NCI-H1930 (cell line): ENCODE results near the gene TM7SF2.
A peak's percentile ranks its signal among the peaks of the same experiment; 100 is the strongest.

Experiments
- DNase-seq, 2 experiments: peaks; one replicate each; lab custom pipeline; 2025; lab: John Stamatoyannopoulos, UW

The TM7SF2 gene

DNA sequence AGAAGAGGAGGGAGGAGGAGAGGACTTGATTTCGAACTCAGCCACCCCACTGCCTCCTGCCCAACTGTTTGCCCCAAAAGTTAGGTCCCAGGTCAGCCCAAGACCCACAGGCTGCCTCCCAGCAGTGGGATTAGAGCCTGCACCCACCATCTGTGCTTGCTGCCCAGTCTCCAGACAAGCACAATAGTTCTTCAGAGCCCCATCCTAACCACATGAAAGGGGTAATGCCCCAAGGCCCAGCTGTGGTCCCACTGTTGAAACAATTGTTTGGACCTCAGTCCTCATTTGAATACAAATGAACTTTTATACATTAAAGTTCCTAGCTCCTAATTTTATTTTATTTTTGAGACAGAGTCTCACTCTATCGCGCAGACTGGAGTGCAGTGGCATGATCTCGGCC is 21.0 kb upstream of the TM7SF2 start:
- DNase-seq = no peak

- DNase-seq = no peak
Measured at GRCh38 chr11:65095427-65095826, 16.2 kb upstream of the TM7SF2 start.

- peak; percentile 69 to 88 for DNase-seq
Measured at GRCh38 chr11:65095974-65096806, 15.5 kb upstream of the TM7SF2 start, which contains the start of gene VPS51. TSS of gene VPS51 (plus strand) at chr11:65096214. CDS start at chr11:65096251, 37 bp downstream.

DNA sequence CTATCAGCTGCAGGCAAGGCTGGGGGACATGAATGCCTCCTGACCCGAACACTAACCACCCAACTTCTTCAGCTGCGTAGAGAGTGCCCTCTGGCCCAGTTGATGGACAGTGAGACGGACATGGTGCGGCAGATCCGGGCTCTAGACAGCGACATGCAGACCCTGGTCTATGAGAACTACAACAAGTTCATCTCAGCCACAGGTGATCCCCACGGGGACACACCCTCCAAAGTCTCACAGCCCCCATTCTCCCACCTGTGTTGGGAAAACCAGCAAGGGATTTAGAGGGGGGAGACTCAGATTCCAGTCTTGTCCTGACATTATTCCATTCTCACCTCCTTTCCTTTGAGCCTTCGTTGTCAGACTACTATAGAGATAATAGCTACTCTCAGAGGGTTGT is 14.7 kb upstream of the TM7SF2 start:
- DNase-seq = no peak

- DNase-seq = no peak
Measured at GRCh38 chr11:65100674-65101350, 10.9 kb upstream of the TM7SF2 start.

DNA sequence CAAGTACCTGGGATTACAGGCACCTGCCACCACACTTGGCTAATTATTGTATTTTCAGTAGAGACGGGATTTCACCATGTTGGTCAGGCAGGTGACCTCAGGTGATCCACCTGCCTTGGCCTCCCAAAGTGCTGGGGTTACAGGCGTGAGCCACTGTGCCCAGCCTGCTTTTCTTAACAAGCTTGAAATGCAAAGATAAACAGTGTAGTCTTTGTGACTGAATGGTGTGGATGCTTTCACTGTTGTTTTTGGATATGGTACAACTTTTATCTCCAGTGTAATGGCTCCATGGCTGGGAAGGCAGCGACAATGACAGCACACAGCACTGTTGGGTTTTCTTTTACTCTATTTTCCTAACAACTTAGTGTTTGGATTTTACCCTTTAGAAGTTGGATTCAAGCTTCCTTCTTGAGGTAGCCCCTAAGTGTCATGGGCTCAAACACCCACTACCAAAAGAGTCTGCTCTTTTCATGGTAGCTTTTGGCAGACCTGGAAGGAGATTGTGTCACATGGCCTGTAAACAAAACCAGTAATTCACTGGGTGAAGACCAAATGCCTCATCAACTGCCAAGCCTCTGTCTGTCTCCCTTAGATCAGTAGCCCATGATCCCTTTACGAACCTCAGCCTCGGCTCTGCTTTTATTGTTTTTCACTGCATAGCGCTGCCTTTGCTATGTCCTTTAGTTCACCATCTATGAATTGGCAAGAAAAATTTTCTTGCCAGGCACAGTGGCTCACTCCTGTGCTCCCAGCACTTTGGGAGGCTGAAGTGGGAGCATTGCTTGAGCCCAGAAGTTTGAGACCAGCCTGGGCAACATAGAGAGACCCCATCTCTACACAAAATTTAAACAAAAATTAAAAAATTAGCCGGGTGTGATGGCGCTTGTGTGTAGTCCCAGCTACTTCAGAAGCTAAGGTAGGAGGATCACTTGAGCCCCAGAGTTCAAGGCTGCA is 9.3 kb upstream of the TM7SF2 start:
- DNase-seq = no peak

- no peak for DNase-seq
Measured at GRCh38 chr11:65103476-65103875, 8.2 kb upstream of the TM7SF2 start.

- DNase-seq = no peak
Measured at GRCh38 chr11:65104628-65105027, 7.0 kb upstream of the TM7SF2 start.

DNA sequence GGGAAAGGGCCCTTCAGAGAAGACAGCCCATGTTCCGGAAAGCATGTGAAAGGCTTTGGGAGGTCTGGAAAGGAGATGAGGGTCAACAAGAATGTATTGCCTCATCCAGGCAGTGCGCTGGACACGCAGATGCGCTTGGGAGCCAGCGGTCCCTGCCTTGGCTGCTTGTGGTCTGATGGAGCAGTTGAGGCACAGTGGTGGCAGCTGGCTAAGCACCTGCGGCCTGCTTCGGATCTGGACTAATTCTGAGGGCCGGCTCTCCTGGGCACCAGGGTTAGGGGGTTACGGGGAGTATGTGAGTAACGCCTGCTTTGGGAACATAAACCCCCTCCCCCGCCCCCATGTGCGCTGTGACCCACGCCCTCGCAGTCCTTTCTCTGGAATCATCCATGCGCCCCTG is 4.6 kb upstream of the TM7SF2 start:
- no peak for DNase-seq

- DNase-seq = no peak
Measured at GRCh38 chr11:65107751-65108468, 3.8 kb upstream of the TM7SF2 start.

GRCh38 chr11:65108469-65109123 is 3.1 kb upstream of the TM7SF2 start:
- no peak for DNase-seq

- DNase-seq = no peak
Measured at GRCh38 chr11:65109231-65110198, 2.2 kb upstream of the TM7SF2 start.

DNA sequence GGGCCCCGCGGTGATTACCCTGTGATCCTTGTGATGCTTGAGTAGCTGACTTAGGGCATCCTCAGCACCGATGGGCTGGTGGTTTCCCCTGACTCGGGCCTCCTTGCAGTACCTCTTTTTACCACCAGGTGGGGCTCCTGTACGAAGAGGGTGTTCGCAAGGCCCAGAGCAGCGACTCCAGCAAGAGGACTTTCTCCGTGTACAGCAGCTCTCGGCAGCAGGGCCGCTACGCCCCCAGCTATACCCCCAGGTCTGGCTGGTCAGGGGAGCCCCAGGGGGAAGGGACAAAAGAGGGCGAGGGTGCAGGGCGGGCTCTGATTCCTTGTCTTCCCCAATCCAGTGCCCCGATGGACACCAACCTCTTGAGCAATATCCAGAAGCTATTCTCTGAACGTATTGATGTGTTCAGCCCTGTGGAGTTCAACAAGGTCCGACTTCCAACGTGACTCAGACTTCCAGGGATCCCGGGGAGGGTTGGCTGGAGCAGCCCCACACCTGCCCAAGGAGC is 1.3 kb upstream of the TM7SF2 start:
- DNase-seq = peak; percentile 60 to 78

GRCh38 chr11:65111159-65111743 is 421 bp upstream of the TM7SF2 start:
- no peak for DNase-seq

- DNase-seq = peak; percentile 40 to 67
Measured at GRCh38 chr11:65112546-65113360, 1.1 kb downstream of the TM7SF2 start.

DNA sequence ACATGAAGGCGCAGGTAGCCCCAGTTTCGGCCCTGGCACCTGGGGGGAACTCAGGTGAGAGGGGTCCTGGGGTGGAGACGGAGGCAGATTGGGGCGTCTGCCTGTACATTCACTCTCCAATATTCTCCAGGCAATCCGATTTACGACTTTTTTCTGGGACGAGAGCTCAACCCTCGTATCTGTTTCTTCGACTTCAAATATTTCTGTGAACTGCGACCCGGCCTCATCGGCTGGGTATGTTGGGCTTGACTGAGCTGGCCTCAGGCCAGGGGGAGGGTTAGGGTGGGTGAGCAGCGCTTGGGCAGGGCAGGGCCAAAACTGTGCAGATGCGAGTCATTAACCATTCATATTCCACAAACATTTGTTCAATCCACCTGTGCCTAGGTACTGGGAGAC is 1.7 kb downstream of the TM7SF2 start:
- DNase-seq = no peak

- no peak for DNase-seq
Measured at GRCh38 chr11:65113839-65114238, 2.2 kb downstream of the TM7SF2 start.

GRCh38 chr11:65114538-65115171 is 3.0 kb downstream of the TM7SF2 start:
- DNase-seq = no peak
